Aorta (tissue), 5 donors: ENCODE results near the gene SMCR8. TPM values are rescaled to one million over a fixed set of nuclear protein-coding genes. Genes with fewer than 3 reads are reported as not detected.
"Not testable (repeated sequence)": the region's sequence is repeated elsewhere in the genome, so short reads cannot be mapped to it uniquely, and the experiment has no call there.

ENCODE experiments used
- ATAC-seq: fragments of 200-7000 bp; cut with Tn5 transposase; one replicate; pipeline ENCODE4 v1.9.1; 2022; ENCODE audit warnings: moderate library complexity; ENCODE audit not compliant: low FRiP score
- DNase-seq, 2 donors: peaks; one replicate each; pipeline ENCODE4 v3.0.0-alpha.2; 2020
- H3K27ac ChIP-seq, 2 donors: one replicate each; pipeline ENCODE4 v1.5.1; 2013; ENCODE audit warnings: low read length in 2 of 2, mild to moderate bottlenecking in 2 of 2, moderate library complexity in 2 of 2, control low read depth in 1 of 2, inconsistent platforms in 1 of 2, low read depth in 1 of 2
- H3K27me3 ChIP-seq, 2 donors: one replicate each; pipeline ENCODE4 v1.6.1; 2013; ENCODE audit warnings: control low read depth in 1 of 2, low read length in 1 of 2, mild to moderate bottlenecking in 1 of 2, moderate library complexity in 1 of 2; ENCODE audit not compliant: insufficient read depth in 2 of 2, control insufficient read depth in 1 of 2
- H3K36me3 ChIP-seq, 2 donors: one replicate each; pipeline ENCODE4 v1.6.1; 2013; ENCODE audit warnings: control low read depth in 1 of 2, low read length in 1 of 2, mild to moderate bottlenecking in 1 of 2; ENCODE audit not compliant: insufficient read depth in 2 of 2, control insufficient read depth in 1 of 2
- H3K4me1 ChIP-seq, 2 donors: one replicate each; pipeline ENCODE4 v1.6.1; 2013; ENCODE audit warnings: low read length in 2 of 2, control low read depth in 1 of 2, mild to moderate bottlenecking in 1 of 2, moderate library complexity in 1 of 2; ENCODE audit not compliant: insufficient read depth in 2 of 2, control insufficient read depth in 1 of 2
- H3K4me3 ChIP-seq, 2 donors: one replicate each; pipeline ENCODE4 v1.5.1; 2013; ENCODE audit warnings: low read length in 2 of 2, control low read depth in 1 of 2, mild to moderate bottlenecking in 1 of 2
- H3K9me3 ChIP-seq: one replicate; pipeline ENCODE4 v1.6.1; 2013; ENCODE audit warnings: mild to moderate bottlenecking, low read length; ENCODE audit not compliant: control insufficient read depth
- WGBS, 2 donors: extraction: QIAGEN DNeasy Blood & Tissue Kit; methylation state at CpG; one replicate each; pipeline ENCODE4 v1.1.7; 2013; 5-methylcytosine and 5-hydroxymethylcytosine counted together
- intact Hi-C, 2 donors: fragments of 100-400 bp; cut with DNase I; formaldehyde crosslinking; loops; one replicate each; pipeline versions ENCODE4 v1.14.2 to v1.15.0; 2022
- polyA plus RNA-seq, 2 donors: library from polyadenylated mRNA; stranded (reverse); fragments of 200-250 nt; gene quantifications; one replicate each; pipeline ENCODE4 v1.2.3, GENCODE V29; 2013
- total RNA-seq, 2 donors: library from RNA; stranded (reverse); fragmentation: NEBNext Ultra II Directional; extraction: Animal tissue kit (Norgen Biotek cat#: 25700); gene quantifications; one replicate each; pipeline ENCODE4 v1.2.1, GENCODE V29; 2021
- donor health status: healthy with polysubstance abuse.
- donor health status: Bipolar disorder and iron deficiency.
- donor health status: DM: no; HTN: no; CAD: no.
- donor health status: DM: no; HTN: no; CAD: no.
- donor health status: DM: yes; HTN: yes; CAD: no.

Gene SMCR8
- total and polyA plus RNA-seq, 4 donors = 3.9 to 15.4 (median 7.7) TPM

GRCh38 chr17:18361837-18362697, 47.0 kb downstream of the SMCR8 start:
- no peak for ATAC-seq
- intact Hi-C loops = no loop called here
- Histone ChIP-seq H3K9me3 (no peaks in the 10 kb centered on the region), H3K36me3 (no peaks in the 10 kb centered on the region), H3K4me3 (no peak overlapping the region), H3K27me3 (no peaks in the 10 kb centered on the region), H3K27ac (peak overlapping the region in 1 of 2 donors; percentile 6), H3K4me1 (no peaks in the 10 kb centered on the region)
- DNase-seq = no peak
- WGBS, 2 donors = 73 to 76% methylated on average over 15 of the region's 15 CpGs

GRCh38 chr17:18362698-18363100, 47.6 kb downstream of the SMCR8 start:
- Histone ChIP-seq H3K9me3 (no peaks in the 10 kb centered on the region), H3K27ac (peak overlapping the region in 1 of 2 donors; percentile 6), H3K4me1 (no peaks in the 10 kb centered on the region), H3K4me3 (peak overlapping the region; percentile 43 to 70), H3K36me3 (no peaks in the 10 kb centered on the region), H3K27me3 (no peaks in the 10 kb centered on the region)
- DNase-seq (peak in 1 of 2 donors; percentile 78), ATAC-seq (peak; percentile 2)
- intact Hi-C loops = no loop called here
- WGBS, 2 donors = 10 to 11% methylated on average over 14 of the region's 14 CpGs

- ATAC-seq = peak; percentile 100
- no peaks in the 10 kb centered on the region for H3K27me3 ChIP-seq
- no peaks in the 10 kb centered on the region for H3K4me1 ChIP-seq
- WGBS, 2 donors = 0 to 1% methylated on average over 59 to 76 of the region's 76 CpGs
- intact Hi-C loops = no loop called here
- H3K4me3 ChIP-seq = peak within 1 kb of the TSS; percentile 43 to 70
- H3K36me3 ChIP-seq = no peaks in the 10 kb centered on the region
- no peaks in the 10 kb centered on the region for H3K9me3 ChIP-seq
- peak within 1 kb of the TSS in 1 of 2 donors; percentile 41 for H3K27ac ChIP-seq
- peak; percentile 95 to 97 for DNase-seq
Measured at GRCh38 chr17:18363101-18364049, 48.3 kb downstream of the SMCR8 start, which contains the start of gene SHMT1. Gene SHMT1 (minus strand): TSS chr17:18363550. CDS start chr17:18355981, 7,569 bp downstream.

- WGBS, 2 donors = 88 to 92% methylated on average over 6 of the region's 6 CpGs
- H3K36me3 ChIP-seq = no peaks in the 10 kb centered on the region
- H3K9me3 ChIP-seq = no peaks in the 10 kb centered on the region
- ATAC-seq (no peak), DNase-seq (no peak)
- H3K27ac ChIP-seq = no peak overlapping the region
- H3K4me3 ChIP-seq = no peak overlapping the region
- intact Hi-C loops = no loop called here
- H3K4me1 ChIP-seq = no peaks in the 10 kb centered on the region
- H3K27me3 ChIP-seq = no peaks in the 10 kb centered on the region
Measured at GRCh38 chr17:18364166-18364565, 49.1 kb downstream of the SMCR8 start.

DNA sequence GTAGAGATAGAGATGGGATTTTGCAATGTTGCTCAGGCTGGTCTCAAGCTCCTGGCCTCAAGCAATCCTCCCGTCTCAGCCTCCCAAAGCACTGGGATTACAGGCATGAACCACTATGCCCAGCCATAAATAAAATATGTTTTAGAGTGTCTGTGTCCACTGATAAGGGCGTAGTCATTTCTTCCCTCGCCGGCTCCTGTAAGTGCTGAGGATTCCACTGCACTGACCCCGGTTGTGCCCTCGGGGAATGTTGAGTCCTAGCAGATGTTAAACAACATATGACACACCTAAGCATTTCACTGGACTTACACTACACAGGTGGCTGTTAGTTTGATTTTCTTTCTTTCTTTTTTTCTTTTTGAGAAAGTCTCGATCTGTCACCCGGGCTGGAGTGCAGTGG, 53.9 kb downstream of the SMCR8 start:
- 85 to 87% methylated on average over 8 of the region's 8 CpGs for WGBS, 2 donors
- no peak overlapping the region for H3K4me3 ChIP-seq
- no peaks in the 10 kb centered on the region for H3K4me1 ChIP-seq
- no peaks in the 10 kb centered on the region for H3K27me3 ChIP-seq
- H3K9me3 ChIP-seq = no peaks in the 10 kb centered on the region
- no peak for ATAC-seq
- intact Hi-C loops = no loop called here
- DNase-seq = no peak
- H3K36me3 ChIP-seq = no peaks in the 10 kb centered on the region
- H3K27ac ChIP-seq = no peak overlapping the region

DNA sequence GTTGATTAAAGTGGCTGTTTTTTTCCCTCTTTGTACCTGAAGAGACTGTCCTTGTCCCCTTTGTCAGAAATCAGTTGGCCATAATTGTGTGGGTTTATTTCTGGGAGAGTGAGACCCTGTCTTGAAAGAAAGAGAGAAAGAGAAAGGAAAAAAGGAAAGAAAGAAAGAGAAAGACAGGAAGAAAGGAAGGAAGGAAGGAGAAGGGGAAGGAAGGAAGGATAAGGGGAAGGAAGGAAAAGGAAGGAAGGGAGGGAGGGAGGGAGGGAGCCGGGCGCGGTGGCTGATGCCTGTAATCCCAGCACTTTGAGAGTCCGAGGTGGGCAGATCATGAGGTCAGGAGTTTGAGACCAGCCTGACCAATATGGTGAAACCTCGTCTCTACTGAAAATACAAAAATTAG, 55.7 kb downstream of the SMCR8 start:
- ATAC-seq = no peak
- no peak for DNase-seq
- H3K27me3 ChIP-seq = no peaks in the 10 kb centered on the region
- intact Hi-C loops = no loop called here
- 78 to 83% methylated on average over 5 of the region's 5 CpGs for WGBS, 2 donors
- H3K9me3 ChIP-seq = no peaks in the 10 kb centered on the region
- no peaks in the 10 kb centered on the region for H3K36me3 ChIP-seq
- H3K4me3 ChIP-seq = no peak overlapping the region
- H3K27ac ChIP-seq = no peak overlapping the region
- no peaks in the 10 kb centered on the region for H3K4me1 ChIP-seq

GRCh38 chr17:18371455-18371854, 56.4 kb downstream of the SMCR8 start:
- Histone ChIP-seq H3K4me1 (no peaks in the 10 kb centered on the region), H3K27me3 (no peaks in the 10 kb centered on the region), H3K9me3 (no peaks in the 10 kb centered on the region), H3K36me3 (no peaks in the 10 kb centered on the region), H3K27ac (no peak overlapping the region), H3K4me3 (no peak overlapping the region)
- ATAC-seq = no peak
- DNase-seq = no peak
- 79% methylated on average over 7 of the region's 7 CpGs for WGBS, 2 donors
- intact Hi-C loops = no loop called here

DNA sequence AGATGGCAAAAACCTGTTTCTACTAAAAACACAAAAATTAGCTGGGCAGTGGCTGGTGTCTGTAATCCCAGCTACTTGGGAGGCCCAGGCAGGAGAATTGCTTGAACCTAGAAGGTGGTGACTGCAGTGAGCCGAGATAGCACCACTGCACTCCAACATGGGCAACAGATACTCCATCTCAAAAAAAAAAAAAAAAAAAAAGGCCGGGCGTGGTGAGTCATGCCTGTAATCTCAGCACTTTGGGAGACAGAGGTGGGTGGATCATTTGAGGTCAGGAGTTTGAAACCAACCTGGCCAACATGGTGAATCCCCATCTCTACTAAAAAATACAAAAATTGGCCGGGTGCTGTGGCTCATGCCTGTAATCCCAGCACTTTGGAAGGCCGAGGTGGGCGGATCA, 58.1 kb downstream of the SMCR8 start:
- DNase-seq, ATAC-seq, H3K36me3 ChIP-seq, H3K27me3 ChIP-seq, H3K4me1 ChIP-seq, intact Hi-C loops, H3K9me3 ChIP-seq, H3K4me3 ChIP-seq, H3K27ac ChIP-seq: not testable (repeated sequence)
- WGBS, 2 donors = 85 to 92% methylated on average over 4 to 6 of the region's 6 CpGs
